A673 (cell line): Measurements from ENCODE around the gene COX15. TPM values are rescaled to one million over a fixed set of nuclear protein-coding genes. Genes with fewer than 3 reads are reported as not detected.

ENCODE experiments used
- BruUV-seq: library from RNA; stranded (reverse); fragments of 400-500 nt; replicated peaks from 2 replicates; lab custom pipeline; 2021; lab: Mats Ljungman, UMichigan
- CTCF ChIA-PET: fragments of 300-600 bp; sonication (Branson Sonifier 250); formaldehyde crosslinking; loops from one replicate; lab custom pipeline; 2022; ENCODE audit warnings: antibody characterized with exemption; lab: Charles Lee
- POLR2A ChIA-PET: fragments of 300-600 bp; sonication (Branson Sonifier 250); formaldehyde crosslinking; loops from one replicate; lab custom pipeline; 2022; ENCODE audit warnings: antibody characterized with exemption; ENCODE audit not compliant: low non-redundant PET; lab: Charles Lee
- DNase-seq: peaks from one replicate; pipeline ENCODE4 v3.0.0-alpha.2; 2015; ENCODE audit warnings: low spot score
- H3K27ac ChIP-seq: fragments of 200-600 bp; sonication (generic); 2 replicates; pipeline ENCODE4 v1.5.1; 2016; ENCODE audit warnings: mixed run types, low read depth, mild to moderate bottlenecking, mixed read lengths, antibody characterized with exemption, low read length; ENCODE audit not compliant: poor library complexity, severe bottlenecking
- H3K27me3 ChIP-seq: fragments of 200-600 bp; sonication (generic); replicated peaks from 2 replicates; pipeline ENCODE4 v1.6.1; 2017; ENCODE audit warnings: mixed run types, low read depth, mild to moderate bottlenecking, mixed read lengths, antibody characterized with exemption, low read length; ENCODE audit not compliant: insufficient read depth, poor library complexity
- H3K36me3 ChIP-seq: fragments of 200-600 bp; sonication (generic); 2 replicates; pipeline ENCODE4 v1.6.1; 2016; ENCODE audit warnings: mixed run types, mild to moderate bottlenecking, mixed read lengths, antibody characterized with exemption, low read length; ENCODE audit not compliant: insufficient read depth, poor library complexity, severe bottlenecking
- H3K4me1 ChIP-seq: fragments of 200-600 bp; sonication (generic); 2 replicates; pipeline ENCODE4 v1.6.1; 2017; ENCODE audit warnings: mixed run types, mild to moderate bottlenecking, mixed read lengths, antibody characterized with exemption, low read length; ENCODE audit not compliant: insufficient read depth, poor library complexity, severe bottlenecking
- H3K4me3 ChIP-seq: fragments of 200-600 bp; sonication (generic); 2 replicates; pipeline ENCODE4 v1.5.1; 2016; ENCODE audit warnings: low read depth, mixed run types, mild to moderate bottlenecking, mixed read lengths, low read length; ENCODE audit not compliant: poor library complexity, severe bottlenecking
- H3K9me3 ChIP-seq: fragments of 200-600 bp; sonication (generic); 2 replicates; pipeline ENCODE4 v1.6.1; 2016; ENCODE audit warnings: mixed run types, low read depth, mild to moderate bottlenecking, mixed read lengths, antibody characterized with exemption, low read length; ENCODE audit not compliant: poor library complexity, severe bottlenecking
- CTCF ChIP-seq: fragments of 300-800, 200-600 bp; sonication (generic); conservative IDR thresholded peaks from 2 replicates; pipeline ENCODE4 v1.5.1; 2017; ENCODE audit warnings: low read depth, mild to moderate bottlenecking, antibody characterized with exemption, low read length, moderate library complexity, mixed read lengths
- EZH2 ChIP-seq: fragments of 200-600 bp; sonication (generic); IDR thresholded peaks from 2 replicates; pipeline ENCODE4 v1.6.1; 2017; ENCODE audit warnings: borderline replicate concordance, low read depth, mild to moderate bottlenecking, mixed read lengths, antibody characterized with exemption, low read length; ENCODE audit not compliant: poor library complexity, severe bottlenecking
- intact Hi-C: fragments of 100-400 bp; cut with micrococcal nuclease; formaldehyde crosslinking; loops from one replicate; pipeline ENCODE4 v1.10.0; 2022; ENCODE audit not compliant: unreplicated experiment
- total RNA-seq: library from RNA; stranded (reverse); gene quantifications from 2 replicates; pipeline ENCODE4 v1.2.3, GENCODE V29; 2021

The COX15 gene
- total RNA-seq, 1 experiment from 2014 or later, result 46.1 TPM

GRCh38 chr10:99769706-99770105, 37.8 kb upstream of the COX15 start:
- BruUV-seq, result no TSS peak
- peaks cover 7% of the 10 kb centered on the region for H3K4me1 ChIP-seq
- H3K9me3 ChIP-seq, result no peaks in the 10 kb centered on the region
- no peak for TF ChIP-seq EZH2
- TF ChIP-seq CTCF, result no peak
- H3K4me3 ChIP-seq, result no peak overlapping the region
- intact Hi-C loops, result no loop called here
- POLR2A ChIA-PET, result no interaction called here
- H3K27ac ChIP-seq, result no peak overlapping the region
- no peak for DNase-seq
- no peaks in the 10 kb centered on the region for H3K27me3 ChIP-seq
- CTCF ChIA-PET, result no interaction called here
- H3K36me3 ChIP-seq, result no peaks in the 10 kb centered on the region

- TF ChIP-seq CTCF (no peak), EZH2 (no peak)
- H3K4me1 ChIP-seq, result peaks cover 7% of the 10 kb centered on the region
- H3K9me3 ChIP-seq, result no peaks in the 10 kb centered on the region
- no peak for DNase-seq
- no peaks in the 10 kb centered on the region for H3K36me3 ChIP-seq
- BruUV-seq, result no TSS peak
- ChIA-PET POLR2A (interaction anchor here (0.6 kb wide), 1 partner anchor 548 kb away, joined by 3 read pairs; no protein-coding TSS in a partner anchor), CTCF (no interaction called here)
- intact Hi-C loops, result no loop called here
- no peaks in the 10 kb centered on the region for H3K27me3 ChIP-seq
- H3K4me3 ChIP-seq, result no peak overlapping the region
- H3K27ac ChIP-seq, result no peak overlapping the region
Observed at GRCh38 chr10:99768556-99768955, 36.6 kb upstream of the COX15 start.

- Histone ChIP-seq H3K4me1 (peaks cover 7% of the 10 kb centered on the region), H3K9me3 (no peaks in the 10 kb centered on the region), H3K27ac (no peak overlapping the region), H3K4me3 (no peak overlapping the region), H3K27me3 (no peaks in the 10 kb centered on the region), H3K36me3 (no peaks in the 10 kb centered on the region)
- CTCF ChIA-PET, result no interaction called here
- POLR2A ChIA-PET, result interaction anchor here (0.6 kb wide), 1 partner anchor 548 kb away, joined by 3 read pairs; no protein-coding TSS in a partner anchor
- no peak for TF ChIP-seq EZH2
- no TSS peak for BruUV-seq
- no peak for DNase-seq
- intact Hi-C loops, result no loop called here
Observed at GRCh38 chr10:99767901-99768300, 36.0 kb upstream of the COX15 start.

- Histone ChIP-seq H3K36me3 (no peaks in the 10 kb centered on the region), H3K4me3 (no peak overlapping the region), H3K27ac (no peak overlapping the region), H3K27me3 (no peaks in the 10 kb centered on the region), H3K4me1 (peaks cover 9% of the 10 kb centered on the region), H3K9me3 (no peaks in the 10 kb centered on the region)
- intact Hi-C loops, result no loop called here
- no peak for TF ChIP-seq CTCF
- ChIA-PET CTCF (no interaction called here), POLR2A (no interaction called here)
- DNase-seq, result no peak
- no TSS peak for BruUV-seq
Observed at GRCh38 chr10:99766302-99766681, 34.4 kb upstream of the COX15 start.
